NOMO-1 treated with DMSO at 0.1 percent for 48 hours (cell line): Measurements from ENCODE around the gene CINP.
"Not testable (repeated sequence)": the region's sequence is repeated elsewhere in the genome, so short reads cannot be mapped to it uniquely, and the experiment has no call there.

Experiments used
- DNase-seq: peaks from one replicate; lab custom pipeline; 2025; ENCODE audit not compliant: unreplicated experiment; lab: John Stamatoyannopoulos, UW

Gene CINP

GRCh38 chr14:102356280-102356679, 6.4 kb downstream of the CINP start:
- no peak for DNase-seq

GRCh38 chr14:102353126-102353619, 9.5 kb downstream of the CINP start:
- DNase-seq = no peak

GRCh38 chr14:102352213-102352612, 10.5 kb downstream of the CINP start:
- no peak for DNase-seq

- DNase-seq = not testable (repeated sequence)
Measured at GRCh38 chr14:102351593-102351992, 11.1 kb downstream of the CINP start.

- DNase-seq = no peak
Measured at GRCh38 chr14:102351023-102351422, 11.7 kb downstream of the CINP start.

- DNase-seq = no peak
Measured at GRCh38 chr14:102348376-102348775, 14.3 kb downstream of the CINP start.

GRCh38 chr14:102346645-102347044, 16.0 kb downstream of the CINP start:
- no peak for DNase-seq

GRCh38 chr14:102345232-102345631, 17.5 kb downstream of the CINP start:
- DNase-seq = no peak

GRCh38 chr14:102344485-102344884, 18.2 kb downstream of the CINP start:
- DNase-seq = no peak

GRCh38 chr14:102344084-102344483, 18.6 kb downstream of the CINP start:
- DNase-seq = no peak

GRCh38 chr14:102342238-102342637, 20.5 kb downstream of the CINP start:
- DNase-seq = no peak

GRCh38 chr14:102341566-102341965, 21.1 kb downstream of the CINP start:
- DNase-seq = no peak

- DNase-seq = no peak
Measured at GRCh38 chr14:102338724-102339123, 24.0 kb downstream of the CINP start.

GRCh38 chr14:102335163-102335562, 27.5 kb downstream of the CINP start:
- DNase-seq = no peak

GRCh38 chr14:102333795-102334705, 28.6 kb downstream of the CINP start:
- DNase-seq = no peak

GRCh38 chr14:102333390-102333789, 29.3 kb downstream of the CINP start:
- DNase-seq = no peak

- no peak for DNase-seq
Measured at GRCh38 chr14:102330806-102331205, 31.9 kb downstream of the CINP start.

- DNase-seq = not testable (repeated sequence)
Measured at GRCh38 chr14:102329381-102329780, 33.3 kb downstream of the CINP start.

GRCh38 chr14:102326583-102326982, 36.1 kb downstream of the CINP start:
- DNase-seq = no peak

- no peak for DNase-seq
Measured at GRCh38 chr14:102325791-102326345, 36.8 kb downstream of the CINP start.

GRCh38 chr14:102323102-102323501, 39.6 kb downstream of the CINP start:
- DNase-seq = peak; percentile 22
